GM08714 (cell line): Measurements from ENCODE around the gene TMEM236.

ENCODE experiments used
- H3K4me3 ChIP-seq: fragments of 200-500 bp; sonication (Bioruptor generic); 2 replicates; pipeline ENCODE4 v1.5.1; 2014; ENCODE audit warnings: mild to moderate bottlenecking, low read length, inconsistent platforms
- ZNF274 ChIP-seq: IDR thresholded peaks from 2 replicates; pipeline ENCODE4 v1.6.1; 2012; ENCODE audit warnings: mild to moderate bottlenecking, low read depth, low read length

The TMEM236 gene

DNA sequence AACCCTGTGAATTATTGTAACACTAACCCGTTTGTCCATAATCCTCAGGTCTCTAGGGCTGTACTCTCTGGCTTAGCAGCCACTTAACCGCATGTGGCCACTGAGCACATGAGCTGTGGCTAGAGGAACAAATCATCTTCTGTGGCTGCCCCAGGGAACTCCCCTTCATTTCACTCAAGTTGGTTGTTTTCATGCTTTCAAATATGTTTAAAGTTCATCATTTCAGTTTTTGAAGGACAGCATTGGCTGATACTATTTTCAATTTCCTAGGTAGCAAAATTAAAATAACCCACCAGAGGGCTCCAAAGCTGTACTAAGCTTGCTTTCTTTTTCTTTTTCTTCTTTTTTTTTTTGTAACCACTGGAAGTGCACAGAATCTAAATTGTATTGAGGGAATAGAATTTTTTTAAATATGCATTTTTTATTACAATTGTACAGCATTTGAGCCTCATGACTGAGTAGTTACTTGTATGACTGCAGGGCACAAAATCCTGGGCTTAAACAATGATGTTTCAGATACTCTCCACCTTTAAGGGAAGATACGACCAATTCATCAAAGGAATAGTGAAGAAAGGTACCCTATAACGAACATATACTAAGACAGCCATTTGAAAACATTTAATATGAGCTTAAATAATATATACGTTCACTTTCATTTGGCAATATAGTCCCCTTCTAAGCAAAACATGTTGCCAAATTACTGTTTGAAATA is 95.7 kb downstream of the TMEM236 start:
- TF ChIP-seq ZNF274 = no peak

DNA sequence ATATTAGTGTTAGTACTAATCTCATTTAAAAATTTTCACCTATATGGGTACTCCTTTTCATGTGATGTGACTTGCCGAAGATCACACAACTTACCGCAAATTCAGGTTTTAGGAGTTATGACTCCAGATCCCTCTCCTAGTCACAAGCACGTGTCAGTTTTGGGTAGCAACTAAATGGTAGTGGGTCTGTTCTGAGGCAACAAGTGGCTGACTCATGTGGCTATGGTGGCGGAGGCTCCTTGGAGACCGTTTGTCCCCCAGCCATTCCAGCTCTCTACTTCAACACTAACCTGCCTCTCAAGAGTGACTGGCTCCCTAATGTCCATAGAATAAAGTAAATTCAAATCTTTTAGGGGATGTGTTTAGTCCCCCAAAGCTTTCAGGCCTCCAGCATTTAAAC is 96.6 kb downstream of the TMEM236 start:
- no peak for TF ChIP-seq ZNF274
- no peak overlapping the region for H3K4me3 ChIP-seq

More for the DNA sequence above, 95.7 kb downstream of the TMEM236 start:
- H3K4me3 ChIP-seq = no peak overlapping the region
